ENCODE measurements around the gene METTL1.

GRCh38 chr12:57796996-57797395 is 25.1 kb upstream of the METTL1 start:
- no peak for TF ChIP-seq CTCF (IDR thresholded peaks at IDR 0.05)
- no peak for TF ChIP-seq POLR2A (IDR thresholded peaks at IDR 0.05; ENCODE audit: low read depth)
- no peak for TF ChIP-seq EP300 (IDR thresholded peaks at IDR 0.05)
- no peak for TF ChIP-seq POLR2AphosphoS5 (IDR thresholded peaks at IDR 0.05)

Measured in esophagus muscularis mucosa (tissue), 4 donors.